Epithelial cell of prostate (primary cell): ENCODE data around the gene ACCS.

Source experiments
- DNase-seq: peaks from one replicate; pipeline ENCODE4 v3.0.0-alpha.2; 2011; ENCODE audit warnings: low read depth, low spot score
- H3K27ac ChIP-seq: fragments of 450-650 bp; 2 replicates; pipeline ENCODE4 v1.5.1; 2017; ENCODE audit warnings: mild to moderate bottlenecking

The ACCS gene

GRCh38 chr11:44065841-44066731 lies at the start of gene ACCS:
ACCS (plus strand) TSS chr11:44066270; CDS start chr11:44067628, 1,358 bp downstream.
- peak within 1 kb of the TSS; percentile 82 for H3K27ac ChIP-seq
- DNase-seq = peak; percentile 44

- no peak for DNase-seq
- no peak overlapping the region for H3K27ac ChIP-seq
Observed at GRCh38 chr11:44016546-44017442, 49.3 kb upstream of the ACCS start.

GRCh38 chr11:44017443-44018126 lies 48.5 kb upstream of the ACCS start:
- H3K27ac ChIP-seq = no peak overlapping the region
- DNase-seq = no peak

GRCh38 chr11:44018127-44018521 lies 47.9 kb upstream of the ACCS start:
- H3K27ac ChIP-seq = no peak overlapping the region
- no peak for DNase-seq

- no peak for DNase-seq
Observed at GRCh38 chr11:44018829-44019228, 47.2 kb upstream of the ACCS start.

GRCh38 chr11:44024977-44025376 lies 41.1 kb upstream of the ACCS start:
- DNase-seq = no peak
- no peak overlapping the region for H3K27ac ChIP-seq

More at GRCh38 chr11:44018829-44019228, 47.2 kb upstream of the ACCS start:
- no peak overlapping the region for H3K27ac ChIP-seq

GRCh38 chr11:44025727-44026126 lies 40.3 kb upstream of the ACCS start:
- DNase-seq = no peak
- no peak overlapping the region for H3K27ac ChIP-seq

GRCh38 chr11:44028401-44028800 lies 37.7 kb upstream of the ACCS start:
- DNase-seq = no peak
- no peak overlapping the region for H3K27ac ChIP-seq

- no peak overlapping the region for H3K27ac ChIP-seq
- DNase-seq = no peak
Observed at GRCh38 chr11:44028816-44029506, 37.1 kb upstream of the ACCS start.

- DNase-seq = no peak
- no peak overlapping the region for H3K27ac ChIP-seq
Observed at GRCh38 chr11:44029507-44029845, 36.6 kb upstream of the ACCS start.

GRCh38 chr11:44029977-44030911 lies 35.8 kb upstream of the ACCS start:
- H3K27ac ChIP-seq = no peak overlapping the region
- no peak for DNase-seq

- H3K27ac ChIP-seq = no peak overlapping the region
- DNase-seq = no peak
Observed at GRCh38 chr11:44030996-44031395, 35.1 kb upstream of the ACCS start.

- DNase-seq = no peak
- no peak overlapping the region for H3K27ac ChIP-seq
Observed at GRCh38 chr11:44031549-44031948, 34.5 kb upstream of the ACCS start.

GRCh38 chr11:44032299-44033085 lies 33.6 kb upstream of the ACCS start:
- no peak for DNase-seq
- H3K27ac ChIP-seq = no peak overlapping the region

- DNase-seq = no peak
- H3K27ac ChIP-seq = no peak overlapping the region
Observed at GRCh38 chr11:44033411-44033850, 32.6 kb upstream of the ACCS start.

- DNase-seq = no peak
- no peak overlapping the region for H3K27ac ChIP-seq
Observed at GRCh38 chr11:44033856-44034255, 32.2 kb upstream of the ACCS start.

- no peak for DNase-seq
- no peak overlapping the region for H3K27ac ChIP-seq
Observed at GRCh38 chr11:44034639-44035038, 31.4 kb upstream of the ACCS start.
